ENCODE results near the gene COL1A1.

- TF ChIP-seq CTCF (IDR thresholded peaks at IDR 0.05; ENCODE audit: insufficient read depth, low read length), result no peak
- no peak for TF ChIP-seq REST (IDR thresholded peaks at IDR 0.05; ENCODE audit: insufficient replicate concordance, low read depth)
Observed at GRCh38 chr17:50133769-50134099, 67.7 kb downstream of the COL1A1 start.

Measured in HL-60 (cell line).